ENCODE measurements around the gene MTHFD2L. TPM values are rescaled to one million over a fixed set of nuclear protein-coding genes. Genes with fewer than 3 reads are reported as not detected.

MTHFD2L gene
- total RNA-seq, 1 experiment from 2014 or later: 9.4 TPM

DNA sequence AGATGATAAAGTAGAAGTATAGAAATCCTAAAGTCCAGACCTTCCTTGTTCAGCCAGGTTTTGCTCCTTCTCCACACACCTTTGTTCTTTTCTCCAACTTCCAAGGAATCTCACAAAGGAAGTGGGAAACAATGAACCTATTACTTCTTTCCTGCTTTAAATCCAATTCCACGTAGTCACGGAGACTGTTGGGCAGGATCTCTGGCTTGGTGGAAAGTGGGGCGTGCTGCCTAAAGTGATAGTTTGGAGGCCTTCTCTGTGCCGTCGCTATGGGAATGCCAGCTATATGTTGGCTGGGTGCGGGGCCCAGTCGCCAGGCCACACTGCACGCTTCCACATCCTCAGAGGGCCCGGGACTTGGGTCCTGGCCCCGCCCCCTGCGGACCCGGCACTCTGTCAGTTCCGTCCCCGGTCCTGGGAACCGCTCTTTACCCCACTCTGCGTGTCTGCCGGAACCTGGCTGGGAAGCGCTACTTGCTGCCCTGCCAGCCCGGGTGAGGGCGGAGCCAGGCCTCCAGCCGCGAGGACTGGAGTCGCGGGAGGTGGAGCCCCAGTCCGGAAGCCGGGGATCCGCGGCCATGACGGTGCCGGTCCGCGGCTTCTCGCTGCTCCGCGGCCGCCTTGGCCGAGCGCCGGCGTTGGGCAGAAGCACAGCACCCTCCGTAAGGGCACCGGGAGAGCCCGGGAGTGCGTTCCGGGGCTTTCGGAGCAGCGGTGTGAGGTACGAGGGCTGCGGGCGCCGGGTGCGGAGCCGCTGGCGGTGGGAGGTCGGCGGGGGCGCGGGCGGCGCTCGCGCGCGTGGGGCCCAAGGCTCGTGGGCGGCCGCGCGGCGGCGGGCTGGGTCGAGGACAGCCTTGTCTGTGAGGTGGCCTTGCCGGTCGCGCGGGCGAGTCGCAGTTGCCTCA is at the start of gene MTHFD2L (continued):
- TF ChIP-seq, protein P1, sequence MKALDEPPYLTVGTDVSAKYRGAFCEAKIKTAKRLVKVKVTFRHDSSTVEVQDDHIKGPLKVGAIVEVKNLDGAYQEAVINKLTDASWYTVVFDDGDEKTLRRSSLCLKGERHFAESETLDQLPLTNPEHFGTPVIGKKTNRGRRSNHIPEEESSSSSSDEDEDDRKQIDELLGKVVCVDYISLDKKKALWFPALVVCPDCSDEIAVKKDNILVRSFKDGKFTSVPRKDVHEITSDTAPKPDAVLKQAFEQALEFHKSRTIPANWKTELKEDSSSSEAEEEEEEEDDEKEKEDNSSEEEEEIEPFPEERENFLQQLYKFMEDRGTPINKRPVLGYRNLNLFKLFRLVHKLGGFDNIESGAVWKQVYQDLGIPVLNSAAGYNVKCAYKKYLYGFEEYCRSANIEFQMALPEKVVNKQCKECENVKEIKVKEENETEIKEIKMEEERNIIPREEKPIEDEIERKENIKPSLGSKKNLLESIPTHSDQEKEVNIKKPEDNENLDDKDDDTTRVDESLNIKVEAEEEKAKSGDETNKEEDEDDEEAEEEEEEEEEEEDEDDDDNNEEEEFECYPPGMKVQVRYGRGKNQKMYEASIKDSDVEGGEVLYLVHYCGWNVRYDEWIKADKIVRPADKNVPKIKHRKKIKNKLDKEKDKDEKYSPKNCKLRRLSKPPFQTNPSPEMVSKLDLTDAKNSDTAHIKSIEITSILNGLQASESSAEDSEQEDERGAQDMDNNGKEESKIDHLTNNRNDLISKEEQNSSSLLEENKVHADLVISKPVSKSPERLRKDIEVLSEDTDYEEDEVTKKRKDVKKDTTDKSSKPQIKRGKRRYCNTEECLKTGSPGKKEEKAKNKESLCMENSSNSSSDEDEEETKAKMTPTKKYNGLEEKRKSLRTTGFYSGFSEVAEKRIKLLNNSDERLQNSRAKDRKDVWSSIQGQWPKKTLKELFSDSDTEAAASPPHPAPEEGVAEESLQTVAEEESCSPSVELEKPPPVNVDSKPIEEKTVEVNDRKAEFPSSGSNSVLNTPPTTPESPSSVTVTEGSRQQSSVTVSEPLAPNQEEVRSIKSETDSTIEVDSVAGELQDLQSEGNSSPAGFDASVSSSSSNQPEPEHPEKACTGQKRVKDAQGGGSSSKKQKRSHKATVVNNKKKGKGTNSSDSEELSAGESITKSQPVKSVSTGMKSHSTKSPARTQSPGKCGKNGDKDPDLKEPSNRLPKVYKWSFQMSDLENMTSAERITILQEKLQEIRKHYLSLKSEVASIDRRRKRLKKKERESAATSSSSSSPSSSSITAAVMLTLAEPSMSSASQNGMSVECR (CRISPR knock-in tag; IDR thresholded peaks at IDR 0.05; ENCODE audit: borderline replicate concordance): peak; percentile 82; the same call in 1 of the 2 replicates
- TF ChIP-seq, protein P2, sequence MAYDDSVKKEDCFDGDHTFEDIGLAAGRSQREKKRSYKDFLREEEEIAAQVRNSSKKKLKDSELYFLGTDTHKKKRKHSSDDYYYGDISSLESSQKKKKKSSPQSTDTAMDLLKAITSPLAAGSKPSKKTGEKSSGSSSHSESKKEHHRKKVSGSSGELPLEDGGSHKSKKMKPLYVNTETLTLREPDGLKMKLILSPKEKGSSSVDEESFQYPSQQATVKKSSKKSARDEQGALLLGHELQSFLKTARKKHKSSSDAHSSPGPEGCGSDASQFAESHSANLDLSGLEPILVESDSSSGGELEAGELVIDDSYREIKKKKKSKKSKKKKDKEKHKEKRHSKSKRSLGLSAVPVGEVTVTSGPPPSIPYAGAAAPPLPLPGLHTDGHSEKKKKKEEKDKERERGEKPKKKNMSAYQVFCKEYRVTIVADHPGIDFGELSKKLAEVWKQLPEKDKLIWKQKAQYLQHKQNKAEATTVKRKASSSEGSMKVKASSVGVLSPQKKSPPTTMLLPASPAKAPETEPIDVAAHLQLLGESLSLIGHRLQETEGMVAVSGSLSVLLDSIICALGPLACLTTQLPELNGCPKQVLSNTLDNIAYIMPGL (CRISPR knock-in tag; IDR thresholded peaks at IDR 0.05): peak; percentile 90
- peak; percentile 56; the same call in 1 of the 2 replicates for TF ChIP-seq MYBL2 (CRISPR knock-in tag; IDR thresholded peaks at IDR 0.05)
- peak; percentile 73; the same call in 1 of the 2 replicates for TF ChIP-seq ETV6 (CRISPR knock-in tag; IDR thresholded peaks at IDR 0.05)
- TF ChIP-seq, protein P3, sequence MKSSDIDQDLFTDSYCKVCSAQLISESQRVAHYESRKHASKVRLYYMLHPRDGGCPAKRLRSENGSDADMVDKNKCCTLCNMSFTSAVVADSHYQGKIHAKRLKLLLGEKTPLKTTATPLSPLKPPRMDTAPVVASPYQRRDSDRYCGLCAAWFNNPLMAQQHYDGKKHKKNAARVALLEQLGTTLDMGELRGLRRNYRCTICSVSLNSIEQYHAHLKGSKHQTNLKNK (CRISPR knock-in tag; IDR thresholded peaks at IDR 0.05): no peak
- no peak for TF ChIP-seq PRRX2 (CRISPR knock-in tag; IDR thresholded peaks at IDR 0.05)
- TF ChIP-seq GABPB1 (CRISPR knock-in tag; IDR thresholded peaks at IDR 0.05): peak; percentile 74; the same call in 1 of the 2 replicates
- TF ChIP-seq RELA (CRISPR knock-in tag; IDR thresholded peaks at IDR 0.05; ENCODE audit: borderline replicate concordance): no peak
- TF ChIP-seq, protein P4, sequence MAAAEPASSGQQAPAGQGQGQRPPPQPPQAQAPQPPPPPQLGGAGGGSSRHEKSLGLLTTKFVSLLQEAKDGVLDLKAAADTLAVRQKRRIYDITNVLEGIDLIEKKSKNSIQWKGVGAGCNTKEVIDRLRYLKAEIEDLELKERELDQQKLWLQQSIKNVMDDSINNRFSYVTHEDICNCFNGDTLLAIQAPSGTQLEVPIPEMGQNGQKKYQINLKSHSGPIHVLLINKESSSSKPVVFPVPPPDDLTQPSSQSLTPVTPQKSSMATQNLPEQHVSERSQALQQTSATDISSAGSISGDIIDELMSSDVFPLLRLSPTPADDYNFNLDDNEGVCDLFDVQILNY (CRISPR knock-in tag; IDR thresholded peaks at IDR 0.05): peak; percentile 26; the same call in 1 of the 2 replicates
- peak; percentile 81; the same call in 1 of the 2 replicates for TF ChIP-seq SP1 (CRISPR knock-in tag; conservative IDR thresholded peaks at IDR 0.05)
- TF ChIP-seq, protein P5, sequence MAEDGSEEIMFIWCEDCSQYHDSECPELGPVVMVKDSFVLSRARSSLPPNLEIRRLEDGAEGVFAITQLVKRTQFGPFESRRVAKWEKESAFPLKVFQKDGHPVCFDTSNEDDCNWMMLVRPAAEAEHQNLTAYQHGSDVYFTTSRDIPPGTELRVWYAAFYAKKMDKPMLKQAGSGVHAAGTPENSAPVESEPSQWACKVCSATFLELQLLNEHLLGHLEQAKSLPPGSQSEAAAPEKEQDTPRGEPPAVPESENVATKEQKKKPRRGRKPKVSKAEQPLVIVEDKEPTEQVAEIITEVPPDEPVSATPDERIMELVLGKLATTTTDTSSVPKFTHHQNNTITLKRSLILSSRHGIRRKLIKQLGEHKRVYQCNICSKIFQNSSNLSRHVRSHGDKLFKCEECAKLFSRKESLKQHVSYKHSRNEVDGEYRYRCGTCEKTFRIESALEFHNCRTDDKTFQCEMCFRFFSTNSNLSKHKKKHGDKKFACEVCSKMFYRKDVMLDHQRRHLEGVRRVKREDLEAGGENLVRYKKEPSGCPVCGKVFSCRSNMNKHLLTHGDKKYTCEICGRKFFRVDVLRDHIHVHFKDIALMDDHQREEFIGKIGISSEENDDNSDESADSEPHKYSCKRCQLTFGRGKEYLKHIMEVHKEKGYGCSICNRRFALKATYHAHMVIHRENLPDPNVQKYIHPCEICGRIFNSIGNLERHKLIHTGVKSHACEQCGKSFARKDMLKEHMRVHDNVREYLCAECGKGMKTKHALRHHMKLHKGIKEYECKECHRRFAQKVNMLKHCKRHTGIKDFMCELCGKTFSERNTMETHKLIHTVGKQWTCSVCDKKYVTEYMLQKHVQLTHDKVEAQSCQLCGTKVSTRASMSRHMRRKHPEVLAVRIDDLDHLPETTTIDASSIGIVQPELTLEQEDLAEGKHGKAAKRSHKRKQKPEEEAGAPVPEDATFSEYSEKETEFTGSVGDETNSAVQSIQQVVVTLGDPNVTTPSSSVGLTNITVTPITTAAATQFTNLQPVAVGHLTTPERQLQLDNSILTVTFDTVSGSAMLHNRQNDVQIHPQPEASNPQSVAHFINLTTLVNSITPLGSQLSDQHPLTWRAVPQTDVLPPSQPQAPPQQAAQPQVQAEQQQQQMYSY (CRISPR knock-in tag; IDR thresholded peaks at IDR 0.05): peak; percentile 89
- TF ChIP-seq, protein P6, sequence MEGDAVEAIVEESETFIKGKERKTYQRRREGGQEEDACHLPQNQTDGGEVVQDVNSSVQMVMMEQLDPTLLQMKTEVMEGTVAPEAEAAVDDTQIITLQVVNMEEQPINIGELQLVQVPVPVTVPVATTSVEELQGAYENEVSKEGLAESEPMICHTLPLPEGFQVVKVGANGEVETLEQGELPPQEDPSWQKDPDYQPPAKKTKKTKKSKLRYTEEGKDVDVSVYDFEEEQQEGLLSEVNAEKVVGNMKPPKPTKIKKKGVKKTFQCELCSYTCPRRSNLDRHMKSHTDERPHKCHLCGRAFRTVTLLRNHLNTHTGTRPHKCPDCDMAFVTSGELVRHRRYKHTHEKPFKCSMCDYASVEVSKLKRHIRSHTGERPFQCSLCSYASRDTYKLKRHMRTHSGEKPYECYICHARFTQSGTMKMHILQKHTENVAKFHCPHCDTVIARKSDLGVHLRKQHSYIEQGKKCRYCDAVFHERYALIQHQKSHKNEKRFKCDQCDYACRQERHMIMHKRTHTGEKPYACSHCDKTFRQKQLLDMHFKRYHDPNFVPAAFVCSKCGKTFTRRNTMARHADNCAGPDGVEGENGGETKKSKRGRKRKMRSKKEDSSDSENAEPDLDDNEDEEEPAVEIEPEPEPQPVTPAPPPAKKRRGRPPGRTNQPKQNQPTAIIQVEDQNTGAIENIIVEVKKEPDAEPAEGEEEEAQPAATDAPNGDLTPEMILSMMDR (IDR thresholded peaks at IDR 0.05): no peak
- no peak for TF ChIP-seq NFATC4 (CRISPR knock-in tag; IDR thresholded peaks at IDR 0.05)
- peak; percentile 69 for TF ChIP-seq SMAD3 (CRISPR knock-in tag; IDR thresholded peaks at IDR 0.05; ENCODE audit: borderline replicate concordance)
- TF ChIP-seq GTF2I (CRISPR knock-in tag; conservative IDR thresholded peaks at IDR 0.05): no peak
- 0 out of 2 replicates have a peak, but pooled peaks have one; percentile 50 for TF ChIP-seq SMAD4 (CRISPR knock-in tag; IDR thresholded peaks at IDR 0.05)
- TF ChIP-seq CREB1 (CRISPR knock-in tag; IDR thresholded peaks at IDR 0.05): peak; percentile 22; the same call in 1 of the 2 replicates
- TF ChIP-seq NR3C1 (CRISPR knock-in tag; conservative IDR thresholded peaks at IDR 0.05; ENCODE audit: low read depth): no peak; the same call in 1 of the 2 replicates
